DOHH2 (cell line): ENCODE data around the gene ENTPD5.

ENCODE experiments used
- H3F3A ChIP-seq: fragments of 200-600 bp; sonication (generic), shearing (Covaris generic); 2 replicates; pipeline ENCODE4 v1.6.0; 2016; ENCODE audit warnings: antibody characterized with exemption, mild to moderate bottlenecking; ENCODE audit not compliant: control insufficient read depth, insufficient read depth
- H3K27ac ChIP-seq: fragments of 200-600 bp; sonication (generic); 2 replicates; pipeline ENCODE4 v1.5.1; 2014; ENCODE audit warnings: low read depth, mild to moderate bottlenecking, low read length, moderate library complexity
- H3K27me3 ChIP-seq: fragments of 200-600 bp; sonication (generic); 2 replicates; pipeline ENCODE4 v1.6.1; 2014; ENCODE audit warnings: mild to moderate bottlenecking, low read length, mixed read lengths; ENCODE audit not compliant: control insufficient read depth
- H3K36me3 ChIP-seq: fragments of 200-600 bp; sonication (generic); 2 replicates; pipeline ENCODE4 v1.6.1; 2014; ENCODE audit warnings: mild to moderate bottlenecking, low read length, moderate library complexity, mixed read lengths; ENCODE audit not compliant: control insufficient read depth
- H3K4me1 ChIP-seq: fragments of 200-600 bp; sonication (generic); 2 replicates; pipeline ENCODE4 v1.6.1; 2014; ENCODE audit warnings: mild to moderate bottlenecking, low read length, mixed read lengths; ENCODE audit not compliant: control insufficient read depth
- H3K4me2 ChIP-seq: fragments of 200-600 bp; sonication (generic); 2 replicates; pipeline ENCODE4 v1.6.0; 2014; ENCODE audit warnings: mild to moderate bottlenecking, low read length, moderate library complexity
- H3K4me3 ChIP-seq: fragments of 200-600 bp; sonication (generic); 2 replicates; pipeline ENCODE4 v1.5.1; 2014; ENCODE audit warnings: mild to moderate bottlenecking, low read length, mixed read lengths
- H3K79me2 ChIP-seq: fragments of 200-600 bp; sonication (generic); 2 replicates; pipeline ENCODE4 v1.6.1; 2014; ENCODE audit warnings: mild to moderate bottlenecking, low read length, mixed read lengths; ENCODE audit not compliant: control insufficient read depth
- H3K9me2 ChIP-seq: fragments of 200-600 bp; sonication (generic); replicated peaks from 2 replicates; pipeline ENCODE4 v1.6.1; 2014; ENCODE audit warnings: mild to moderate bottlenecking, low read length, mixed read lengths; ENCODE audit not compliant: control insufficient read depth
- H3K9me3 ChIP-seq: fragments of 200-600 bp; sonication (generic); 2 replicates; pipeline ENCODE4 v1.6.1; 2014; ENCODE audit warnings: antibody characterized with exemption, low read length, mixed read lengths; ENCODE audit not compliant: control insufficient read depth, insufficient read depth
- H4K20me1 ChIP-seq: fragments of 200-600 bp; sonication (generic); 2 replicates; pipeline ENCODE4 v1.6.0; 2014; ENCODE audit warnings: low read depth, mild to moderate bottlenecking, antibody characterized with exemption, low read length, moderate library complexity; ENCODE audit not compliant: control insufficient read depth, insufficient read depth
- CTCF ChIP-seq: fragments of 200-600 bp; sonication (generic); IDR thresholded peaks from one replicate; pipeline ENCODE4 v1.5.1; 2014; ENCODE audit warnings: antibody characterized with exemption, mild to moderate bottlenecking, low read depth, low read length; ENCODE audit not compliant: poor library complexity, severe bottlenecking
- EZH2phosphoT487 ChIP-seq: fragments of 200-600 bp; sonication (generic); IDR thresholded peaks from 2 replicates; pipeline ENCODE4 v1.6.1; 2017; ENCODE audit warnings: borderline replicate concordance, mild to moderate bottlenecking, antibody characterized with exemption, low read length, moderate library complexity, mixed read lengths

The ENTPD5 gene

GRCh38 chr14:74018586-74019407, at the start of gene ENTPD5, which contains the start of gene BBOF1:
Gene ENTPD5 (minus strand): TSS chr14:74019288. CDS start chr14:73988102, 31,186 bp downstream.
Gene BBOF1 (plus strand): TSS chr14:74019349. CDS start chr14:74019479, 130 bp downstream.
- no peaks in the 10 kb centered on the region for H3K27me3 ChIP-seq
- peaks cover 14% of the 10 kb centered on the region for H3K36me3 ChIP-seq
- H4K20me1 ChIP-seq, result no peaks in the 10 kb centered on the region
- TF ChIP-seq EZH2phosphoT487, result no peak
- peak; percentile 17 for TF ChIP-seq CTCF
- peaks cover 10% of the 10 kb centered on the region for H3K79me2 ChIP-seq
- H3F3A ChIP-seq, result peaks cover 3% of the 10 kb centered on the region; the same call in 1 of the 2 replicates
- no peaks in the 10 kb centered on the region for H3K9me2 ChIP-seq
- peaks cover 10% of the 10 kb centered on the region for H3K4me1 ChIP-seq
- H3K9me3 ChIP-seq, result no peaks in the 10 kb centered on the region
- H3K4me2 ChIP-seq, result peak within 1 kb of the TSS; percentile 86
- peak within 1 kb of the TSS; percentile 100 for H3K4me3 ChIP-seq
- peak within 1 kb of the TSS; percentile 67 for H3K27ac ChIP-seq

DNA sequence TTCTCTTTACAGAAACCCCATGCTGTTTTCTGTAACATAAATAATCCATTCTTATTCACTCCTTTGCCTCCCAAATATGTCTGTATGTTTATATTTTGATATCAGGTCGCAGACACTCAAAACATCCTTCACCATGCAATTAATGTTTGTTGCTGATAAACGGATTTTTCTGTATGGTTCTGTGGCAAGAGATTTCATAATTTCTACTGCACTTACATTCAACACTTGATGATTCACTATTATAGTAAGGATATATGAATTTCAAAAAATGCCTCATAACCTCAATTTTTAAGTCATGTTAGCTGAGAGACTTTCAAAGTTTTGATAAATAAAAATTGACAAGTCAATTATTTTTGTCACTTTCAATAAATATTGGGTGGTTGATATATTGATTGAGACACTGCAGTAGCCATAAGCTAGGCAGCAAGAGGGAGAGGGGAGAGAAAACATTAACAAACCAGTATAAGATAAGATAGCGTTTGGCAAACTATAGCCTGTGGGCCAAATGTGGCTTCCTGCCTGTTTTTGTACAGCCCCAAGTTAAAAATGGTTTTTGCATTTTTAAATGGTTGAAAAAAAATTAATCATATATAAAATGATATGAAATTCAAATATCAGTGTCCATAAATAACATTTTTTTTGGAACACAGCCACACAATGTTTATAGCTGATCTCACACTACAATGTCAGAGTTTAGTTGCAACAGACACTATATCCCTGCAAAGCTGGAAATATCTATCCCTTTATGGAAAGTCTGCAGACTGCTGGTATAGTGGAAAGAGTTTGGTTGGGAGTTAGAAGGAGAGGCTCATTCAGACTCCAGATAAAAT, 46.9 kb upstream of the ENTPD5 start:
- Histone ChIP-seq H3K4me1 (no peaks in the 10 kb centered on the region), H3K4me3 (no peak overlapping the region), H3K9me2 (no peaks in the 10 kb centered on the region), H3K27ac (no peak overlapping the region), H3F3A (no peaks in the 10 kb centered on the region), H3K4me2 (no peak overlapping the region), H3K36me3 (no peaks in the 10 kb centered on the region), H3K27me3 (no peaks in the 10 kb centered on the region), H4K20me1 (no peaks in the 10 kb centered on the region), H3K79me2 (no peaks in the 10 kb centered on the region), H3K9me3 (no peaks in the 10 kb centered on the region)
- TF ChIP-seq EZH2phosphoT487, result no peak
- TF ChIP-seq CTCF, result no peak

DNA sequence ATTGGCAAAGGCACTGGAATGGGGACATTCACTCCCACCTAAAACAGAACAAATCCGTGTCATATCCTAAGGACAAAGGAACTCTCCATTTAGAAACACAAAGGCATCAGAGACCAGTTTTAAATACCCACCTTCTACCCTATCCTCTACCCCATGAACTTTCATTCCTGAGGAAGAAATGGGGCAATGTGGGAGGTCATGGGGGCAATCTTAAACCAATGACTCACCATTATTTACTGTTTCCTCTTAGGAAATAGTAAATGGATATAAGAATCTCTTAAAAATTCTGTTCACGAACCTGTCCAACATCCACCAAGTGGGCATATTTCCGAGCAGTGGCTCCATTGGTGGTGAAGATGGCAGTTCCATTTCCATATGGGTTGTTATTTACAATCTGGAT, 45.8 kb upstream of the ENTPD5 start:
- Histone ChIP-seq H4K20me1 (no peaks in the 10 kb centered on the region), H3K4me3 (no peak overlapping the region), H3K4me2 (no peak overlapping the region), H3K27me3 (no peaks in the 10 kb centered on the region), H3K9me2 (no peaks in the 10 kb centered on the region), H3K27ac (no peak overlapping the region), H3F3A (no peaks in the 10 kb centered on the region), H3K4me1 (no peaks in the 10 kb centered on the region), H3K79me2 (no peaks in the 10 kb centered on the region), H3K9me3 (no peaks in the 10 kb centered on the region), H3K36me3 (no peaks in the 10 kb centered on the region)
- TF ChIP-seq CTCF, result no peak
- TF ChIP-seq EZH2phosphoT487, result no peak
